Coronary artery (tissue), 2 donors: ENCODE data around the gene CASK.

Source experiments
- DNase-seq: peaks from one replicate; pipeline ENCODE4 v3.0.0-alpha.2; 2017; ENCODE audit warnings: low spot score
- H3K27ac ChIP-seq, 2 donors: fragments of 200-600 bp; sonication (generic); one replicate each; pipeline ENCODE4 v1.5.1; 2016 to 2019
- H3K4me3 ChIP-seq: fragments of 200-600 bp; sonication (generic); 2 replicates; pipeline ENCODE4 v1.5.1; 2016; ENCODE audit warnings: mild to moderate bottlenecking, moderate library complexity
- TF ChIP-seq, protein P1 (sequence below): fragments of 200-600 bp; sonication (generic); IDR thresholded peaks from one replicate; pipeline ENCODE4 v1.5.1; 2019; ENCODE audit warnings: antibody characterized with exemption

CASK gene

DNA sequence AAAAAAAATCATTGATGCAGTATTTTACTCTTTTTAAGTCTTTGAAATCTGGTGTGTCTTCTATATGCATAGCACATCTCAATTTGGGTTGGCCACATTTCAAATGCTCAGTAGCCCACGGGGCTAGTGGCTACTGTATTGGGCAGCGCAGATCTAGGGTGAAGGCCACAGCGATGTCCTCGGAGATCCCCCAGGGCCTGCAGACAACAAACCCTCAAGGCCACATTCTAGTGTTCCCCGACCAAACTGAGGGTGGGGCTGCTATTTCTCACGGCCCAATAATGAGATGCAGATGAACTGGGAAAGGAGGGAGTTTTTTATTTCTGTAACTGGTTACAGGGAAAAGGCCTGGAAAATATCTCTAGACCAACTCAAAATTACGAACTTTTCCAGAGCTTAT lies 452.6 kb downstream of the CASK start:
- TF ChIP-seq, protein P1, sequence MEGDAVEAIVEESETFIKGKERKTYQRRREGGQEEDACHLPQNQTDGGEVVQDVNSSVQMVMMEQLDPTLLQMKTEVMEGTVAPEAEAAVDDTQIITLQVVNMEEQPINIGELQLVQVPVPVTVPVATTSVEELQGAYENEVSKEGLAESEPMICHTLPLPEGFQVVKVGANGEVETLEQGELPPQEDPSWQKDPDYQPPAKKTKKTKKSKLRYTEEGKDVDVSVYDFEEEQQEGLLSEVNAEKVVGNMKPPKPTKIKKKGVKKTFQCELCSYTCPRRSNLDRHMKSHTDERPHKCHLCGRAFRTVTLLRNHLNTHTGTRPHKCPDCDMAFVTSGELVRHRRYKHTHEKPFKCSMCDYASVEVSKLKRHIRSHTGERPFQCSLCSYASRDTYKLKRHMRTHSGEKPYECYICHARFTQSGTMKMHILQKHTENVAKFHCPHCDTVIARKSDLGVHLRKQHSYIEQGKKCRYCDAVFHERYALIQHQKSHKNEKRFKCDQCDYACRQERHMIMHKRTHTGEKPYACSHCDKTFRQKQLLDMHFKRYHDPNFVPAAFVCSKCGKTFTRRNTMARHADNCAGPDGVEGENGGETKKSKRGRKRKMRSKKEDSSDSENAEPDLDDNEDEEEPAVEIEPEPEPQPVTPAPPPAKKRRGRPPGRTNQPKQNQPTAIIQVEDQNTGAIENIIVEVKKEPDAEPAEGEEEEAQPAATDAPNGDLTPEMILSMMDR = no peak
- no peak for DNase-seq
- Histone ChIP-seq H3K4me3 (no peak overlapping the region), H3K27ac (no peak overlapping the region)

DNA sequence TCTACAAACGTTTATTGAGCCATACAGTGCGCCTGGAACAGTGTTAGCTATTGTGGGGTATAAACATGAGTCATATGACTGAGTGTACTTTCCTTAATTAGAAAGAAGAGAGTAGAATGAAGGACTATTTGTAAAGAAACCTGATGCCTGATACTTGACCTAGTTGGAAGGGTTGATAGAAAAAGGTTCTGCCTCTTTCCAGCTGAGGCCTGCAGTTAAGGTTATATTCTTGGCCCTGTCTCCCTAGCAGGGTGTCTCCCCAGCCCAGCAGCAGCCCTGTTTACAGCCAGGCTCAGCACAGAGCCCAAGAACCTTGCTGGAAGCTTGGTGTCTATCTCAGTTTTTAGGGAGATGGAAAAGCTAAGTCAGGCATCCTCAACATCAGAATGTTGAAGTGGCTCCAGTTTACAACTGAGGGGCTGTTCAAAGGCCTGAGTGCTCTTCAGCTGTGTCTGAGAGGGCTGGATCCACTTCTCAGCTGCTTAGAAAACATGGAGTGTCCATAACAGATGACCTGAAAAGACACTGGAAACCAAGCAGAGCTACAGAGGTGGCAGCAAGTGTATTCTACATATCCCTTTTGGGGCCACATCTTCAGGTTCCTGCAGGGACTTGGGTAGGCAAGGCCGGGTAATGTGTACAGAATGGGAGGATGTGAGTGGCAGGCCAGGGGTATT lies 454.6 kb downstream of the CASK start:
- H3K27ac ChIP-seq = no peak overlapping the region
- DNase-seq = no peak

More for the DNA sequence above, 454.6 kb downstream of the CASK start:
- TF ChIP-seq, protein P1 = no peak
- H3K4me3 ChIP-seq = no peak overlapping the region
